HG02852 (cell line): Measurements from ENCODE around the gene FAM120B.
"Not testable (repeated sequence)": the region's sequence is repeated elsewhere in the genome, so short reads cannot be mapped to it uniquely, and the experiment has no call there.

Experiments
- ATAC-seq: cut with Tn5 transposase; IDR thresholded peaks from one replicate; pipeline ENCODE4 v1.9.1; 2021; ENCODE audit warnings: mild to moderate bottlenecking, moderate library complexity; ENCODE audit not compliant: unreplicated experiment

The FAM120B gene

DNA sequence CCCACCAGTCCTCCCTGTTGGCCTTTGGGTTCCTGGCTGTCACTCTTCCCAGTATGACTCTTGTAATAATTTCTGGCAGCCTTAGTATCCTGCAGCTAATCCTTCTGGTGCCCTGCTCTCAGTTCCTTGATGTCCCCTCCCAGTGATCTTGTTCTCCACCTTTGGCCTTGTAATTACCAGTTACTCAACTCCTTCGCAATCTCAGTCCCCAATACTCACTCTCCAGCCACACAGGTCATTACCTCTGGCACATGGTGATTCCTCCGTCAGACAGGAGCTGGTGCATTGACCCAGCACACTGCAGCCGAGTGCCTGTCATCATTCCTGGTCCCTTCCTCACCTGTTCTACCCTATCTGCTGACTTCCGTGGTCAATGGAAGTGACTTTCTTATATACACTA lies 101.4 kb downstream of the FAM120B start:
- ATAC-seq = no peak

DNA sequence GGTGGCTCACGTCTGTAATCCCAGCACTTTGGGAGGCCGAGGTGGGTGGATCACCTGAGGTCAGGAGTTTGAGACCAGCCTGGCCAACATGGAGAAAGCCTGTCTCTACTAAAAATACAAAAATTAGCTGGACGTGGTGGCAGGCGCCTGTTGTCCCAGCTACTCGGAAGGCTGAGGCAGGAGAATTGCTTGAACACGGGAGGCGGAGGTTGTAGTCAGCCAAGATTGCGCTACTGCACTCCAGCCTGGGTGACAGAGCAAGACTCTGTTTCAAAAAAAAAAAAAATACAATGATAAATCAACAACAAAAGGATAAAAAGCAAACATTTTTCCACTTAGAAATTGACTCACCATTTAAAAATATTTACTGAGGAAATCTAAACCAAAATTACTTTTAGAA lies 103.2 kb downstream of the FAM120B start:
- ATAC-seq = not testable (repeated sequence)

DNA sequence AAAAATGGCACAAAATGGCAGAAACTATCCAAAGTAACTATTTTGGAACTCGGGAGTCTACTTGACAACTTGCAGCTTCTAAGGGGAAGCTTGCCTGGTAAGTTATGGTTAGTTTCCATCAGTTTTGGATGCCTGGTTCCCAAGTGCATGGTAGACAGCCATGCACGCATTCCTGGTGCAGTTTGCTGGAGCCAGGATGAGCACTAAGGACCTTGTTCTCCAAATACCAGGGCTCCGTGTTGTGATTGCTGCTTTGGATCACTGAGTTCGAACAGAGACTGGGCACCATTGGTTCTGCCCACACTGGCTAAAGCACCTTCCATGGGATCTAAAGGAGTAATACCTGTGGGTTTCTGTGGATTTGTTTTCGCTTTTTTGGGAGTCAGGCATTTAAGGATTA lies 103.7 kb downstream of the FAM120B start:
- no peak for ATAC-seq

DNA sequence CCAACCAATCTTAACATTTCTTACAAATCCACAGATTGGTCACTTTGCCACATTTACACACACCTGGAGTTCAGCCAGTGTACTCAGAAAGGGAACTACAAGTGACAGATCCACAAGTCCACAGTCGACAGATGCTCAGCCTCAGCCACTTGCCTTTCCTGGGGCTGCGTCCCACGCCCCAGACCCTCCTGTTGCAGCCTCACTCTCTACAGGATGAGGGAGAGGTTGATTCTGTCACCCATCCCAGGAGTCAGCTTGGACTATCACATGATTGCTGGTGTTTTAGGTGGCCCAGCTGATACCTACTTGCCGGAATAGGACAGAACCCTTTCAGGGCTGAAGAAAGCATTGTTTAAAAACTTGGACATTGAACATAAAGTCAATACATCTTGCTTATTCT lies 108.8 kb downstream of the FAM120B start:
- no peak for ATAC-seq

DNA sequence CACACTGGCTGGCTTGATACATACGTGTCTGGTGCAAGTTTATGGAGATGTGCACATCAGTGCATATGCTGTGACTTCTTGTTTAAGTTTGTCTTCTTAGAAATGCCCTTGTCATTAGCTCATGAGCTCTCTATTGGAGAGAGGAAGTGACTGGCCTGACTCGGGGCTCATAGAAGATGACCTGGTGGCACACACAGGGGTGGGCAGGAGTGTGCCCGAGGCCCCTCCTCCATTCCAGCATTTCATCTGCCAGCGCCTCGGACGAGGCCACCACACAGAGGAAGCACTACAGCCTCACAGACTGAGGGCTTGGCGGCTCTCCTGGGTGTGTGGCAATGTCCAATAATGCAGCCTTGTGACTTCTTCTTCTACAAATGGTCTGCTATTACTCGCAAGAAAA lies 109.7 kb downstream of the FAM120B start:
- no peak for ATAC-seq

DNA sequence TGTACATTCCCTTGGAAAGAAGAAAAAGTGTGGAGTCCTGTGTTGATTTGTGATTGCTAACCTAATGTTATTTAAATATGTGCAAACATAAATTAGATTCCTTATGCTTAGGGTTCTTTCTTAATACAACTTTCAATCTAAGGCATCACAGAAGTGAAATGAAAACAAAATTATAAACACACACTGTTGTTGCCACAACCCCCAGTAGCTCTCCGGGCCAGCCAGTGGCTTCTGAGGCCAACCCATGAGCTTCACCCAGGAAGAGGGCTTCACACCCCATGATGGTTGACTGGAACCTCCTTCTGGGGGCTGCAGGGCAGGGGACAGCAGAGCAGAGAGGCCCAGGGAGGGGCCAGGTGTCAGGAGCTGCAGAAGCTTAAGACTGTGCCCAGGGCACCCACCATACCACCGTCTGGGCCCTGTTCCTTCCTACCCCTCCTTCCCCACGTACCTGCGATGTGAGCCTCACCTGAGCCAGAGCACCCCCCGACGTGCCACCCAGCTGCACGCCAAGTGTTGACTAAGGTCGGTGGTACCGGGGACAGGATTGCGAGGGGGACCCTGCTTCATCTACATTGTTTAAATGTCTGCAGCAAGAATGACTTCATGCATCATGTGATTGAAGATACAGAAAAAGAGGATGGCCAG lies 110.5 kb downstream of the FAM120B start:
- no peak for ATAC-seq

DNA sequence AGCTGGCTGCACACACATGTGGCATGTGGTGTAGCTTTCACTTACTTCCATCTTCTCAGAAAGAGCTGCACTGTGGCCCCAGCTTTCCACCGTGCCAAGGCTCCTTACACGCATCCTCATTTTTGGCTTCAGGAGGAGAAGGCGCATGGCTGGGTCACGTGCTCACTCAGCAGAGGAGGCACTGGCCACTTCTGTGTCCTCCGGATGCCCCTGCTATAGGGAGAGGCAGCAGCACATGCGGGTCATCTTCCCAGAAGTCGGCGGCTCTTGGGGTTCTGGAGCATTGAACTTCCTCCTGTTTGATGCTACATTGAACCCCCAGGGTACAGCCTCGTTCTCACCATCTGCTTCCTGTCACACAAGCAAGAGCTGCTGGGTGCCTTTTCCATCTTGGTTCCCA lies 111.3 kb downstream of the FAM120B start:
- no peak for ATAC-seq

DNA sequence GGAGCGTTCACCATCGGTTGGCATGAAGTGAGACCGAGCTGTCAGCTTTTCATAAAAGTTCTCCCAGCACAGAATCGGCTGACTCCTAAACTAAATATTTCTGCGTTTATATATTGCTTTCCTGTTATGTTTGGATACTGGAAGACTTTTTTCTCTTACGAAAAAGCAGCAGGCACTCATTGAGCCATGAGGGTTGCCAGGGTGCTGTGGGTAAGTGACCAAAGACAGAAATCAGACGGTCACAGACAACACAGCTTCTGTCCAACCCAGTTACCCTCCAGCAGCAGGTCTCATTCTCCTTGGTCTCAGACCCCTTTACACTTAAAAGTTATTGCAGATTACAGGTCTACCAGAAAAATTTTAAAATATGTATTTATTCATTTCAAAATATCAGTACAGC lies 113.7 kb downstream of the FAM120B start:
- ATAC-seq = no peak

DNA sequence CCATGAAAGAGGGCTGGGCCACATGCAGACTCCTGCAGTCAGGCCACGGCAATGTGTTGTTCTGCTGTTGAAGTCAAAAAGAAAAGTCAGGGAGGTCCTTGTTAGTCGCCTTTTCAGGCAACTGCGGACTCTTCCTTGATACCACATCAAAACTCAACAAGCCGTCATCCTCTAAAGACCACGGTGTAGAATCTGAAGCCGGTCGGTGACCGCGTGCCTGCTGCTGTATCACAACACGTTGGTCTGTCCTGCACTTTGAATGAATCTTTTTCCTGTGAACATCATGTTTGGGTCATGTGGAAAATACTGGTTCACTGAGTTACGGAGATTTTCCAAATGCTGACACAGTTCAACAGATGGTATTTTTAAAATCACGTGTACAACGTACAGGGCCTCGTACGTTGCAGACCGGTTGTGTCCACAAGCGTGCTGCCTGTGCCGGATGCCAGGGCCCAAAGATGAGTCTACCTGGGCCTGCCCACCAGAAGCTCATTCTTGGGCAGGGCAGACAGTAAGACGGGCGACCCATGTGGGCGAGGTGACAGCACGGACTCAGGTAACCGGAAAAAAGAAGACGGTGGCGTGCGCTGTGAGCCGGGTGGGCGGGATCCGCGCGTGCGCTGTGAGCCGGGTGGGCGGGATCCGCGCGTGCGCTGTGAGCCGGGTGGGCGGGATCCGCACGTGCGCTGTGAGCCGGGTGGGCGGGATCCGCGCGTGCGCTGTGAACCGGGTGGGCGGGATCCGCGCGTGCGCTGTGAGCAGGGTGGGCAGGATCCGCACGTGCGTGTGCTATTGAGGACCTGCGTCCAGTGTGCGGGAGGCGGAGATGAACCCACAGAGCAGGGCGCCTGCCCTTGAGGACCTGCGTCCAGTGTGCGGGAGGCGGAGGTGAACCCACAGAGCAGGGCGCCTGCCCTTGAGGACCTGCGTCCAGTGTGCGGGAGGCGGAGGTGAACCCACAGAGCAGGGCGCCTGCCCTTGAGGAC lies 114.5 kb downstream of the FAM120B start:
- ATAC-seq = no peak

DNA sequence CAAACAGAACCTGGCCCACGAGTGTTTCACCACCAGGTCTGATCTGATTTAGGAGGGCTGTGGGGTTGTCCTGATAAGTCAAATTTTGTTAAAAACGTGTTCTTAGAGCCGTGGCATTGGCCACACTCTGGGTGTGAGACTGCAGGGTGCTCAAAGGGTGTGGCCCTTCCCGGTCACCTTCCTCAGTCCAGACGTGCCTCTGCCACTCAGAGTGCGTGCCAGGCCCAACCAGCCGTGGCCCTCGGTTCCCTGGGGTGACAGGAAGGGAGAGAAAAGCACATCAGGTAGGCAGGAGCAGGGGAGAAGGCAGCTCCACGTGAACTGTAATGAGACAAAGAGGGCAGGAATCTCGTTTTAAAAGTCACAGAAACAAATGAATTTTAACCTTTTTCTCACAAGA lies 115.4 kb downstream of the FAM120B start:
- no peak for ATAC-seq

DNA sequence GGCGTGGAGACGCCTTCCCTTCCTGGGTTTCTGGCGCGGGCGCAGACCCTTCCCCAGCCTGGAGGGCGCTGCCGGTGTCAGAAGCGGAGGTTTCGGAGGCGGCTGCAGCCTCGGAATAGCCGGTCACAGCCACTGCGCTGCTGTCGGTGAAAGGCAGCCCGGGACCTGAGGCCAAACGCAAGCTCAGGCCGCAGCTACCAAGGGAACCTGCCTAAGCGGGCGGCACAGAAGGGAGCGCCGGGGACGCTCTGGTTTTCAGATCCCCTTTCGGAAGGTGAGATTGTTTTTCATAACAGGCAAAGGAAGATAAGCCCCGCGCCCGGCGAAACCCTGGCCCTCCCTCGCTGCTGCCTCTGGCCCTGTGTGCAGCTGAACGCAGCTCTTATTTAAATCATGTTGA lies 116.5 kb downstream of the FAM120B start:
- no peak for ATAC-seq

DNA sequence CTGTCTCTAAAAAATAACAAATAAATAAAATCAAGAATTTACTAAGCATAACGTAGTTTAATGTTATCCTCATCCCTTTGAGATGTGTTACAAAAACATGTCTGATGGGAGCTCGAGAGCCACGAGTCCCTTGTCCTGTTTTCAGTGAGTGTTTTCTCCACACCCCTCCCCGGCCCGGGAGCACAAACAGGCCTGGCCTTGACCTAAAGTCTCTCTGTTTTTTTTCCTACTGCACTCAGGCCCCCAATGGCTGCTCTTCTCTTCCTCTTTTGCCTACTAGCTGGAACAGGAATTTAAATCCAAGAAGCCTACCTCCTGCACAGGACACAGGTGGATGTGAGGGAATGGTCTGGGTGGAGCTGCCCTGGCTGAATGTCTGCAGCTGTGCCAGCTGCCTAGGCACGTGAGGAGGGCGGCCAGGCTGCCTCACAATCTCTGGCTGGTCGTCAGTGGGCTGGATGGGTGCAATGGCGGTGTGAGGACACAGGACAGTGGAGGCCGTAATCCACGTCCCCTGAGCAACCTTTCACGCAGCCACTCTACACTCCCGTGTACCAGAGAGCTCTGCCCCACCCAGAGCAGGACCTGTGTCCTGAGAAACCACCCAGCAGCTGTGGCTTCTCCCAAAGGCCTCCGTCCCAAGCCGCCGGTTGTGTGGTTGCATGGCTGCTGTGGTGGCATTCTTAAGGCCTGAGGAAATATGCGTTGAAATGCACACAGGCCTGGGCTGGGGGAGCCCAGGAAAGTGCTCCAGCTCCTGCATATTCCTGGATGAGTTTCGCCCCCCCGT lies 117.5 kb downstream of the FAM120B start:
- no peak for ATAC-seq

DNA sequence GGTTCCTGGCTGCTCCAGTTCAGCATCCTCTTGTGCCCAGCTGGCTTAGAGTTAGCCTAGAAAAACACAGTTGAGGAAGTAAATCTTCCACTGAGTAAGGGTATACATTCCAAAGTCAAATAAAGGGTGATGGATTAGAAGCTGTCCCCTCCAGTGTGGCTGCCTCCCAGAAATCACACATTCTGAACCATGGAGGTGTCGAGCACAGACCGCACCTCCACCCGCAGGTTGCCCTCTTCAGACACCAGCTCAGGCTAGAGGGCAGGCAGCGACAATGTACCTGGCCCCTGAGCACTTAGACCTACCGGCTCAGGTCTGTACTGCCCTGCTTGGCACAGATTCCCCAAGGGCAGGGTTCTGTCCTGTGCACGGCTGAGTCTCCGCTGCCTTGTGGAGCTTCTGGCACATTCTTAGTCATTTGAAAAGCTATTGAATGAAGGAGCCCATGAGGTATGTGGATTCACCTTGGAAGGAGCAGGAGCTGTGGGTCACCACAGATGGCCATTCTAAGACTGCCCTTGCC lies 118.1 kb downstream of the FAM120B start:
- no peak for ATAC-seq

DNA sequence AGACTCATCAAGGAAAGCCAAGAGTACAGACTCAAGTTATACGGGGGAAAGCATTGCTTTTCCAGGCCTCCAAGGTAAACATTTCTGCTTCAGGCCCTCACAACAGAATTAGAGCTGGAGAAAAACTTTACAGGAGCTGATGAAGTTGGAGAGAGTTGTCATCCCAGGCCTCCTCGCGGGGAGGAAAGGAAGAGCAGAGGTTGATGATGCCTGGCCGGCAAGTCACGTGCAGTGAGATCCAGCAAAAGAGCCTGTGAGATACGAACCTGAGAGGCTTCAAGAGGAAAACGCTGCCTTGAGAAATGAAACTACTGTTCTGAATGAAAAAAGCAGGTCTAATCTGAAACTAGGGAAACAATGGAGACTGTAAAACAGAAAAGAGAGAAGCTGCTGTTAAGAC lies 122.9 kb downstream of the FAM120B start:
- no peak for ATAC-seq

DNA sequence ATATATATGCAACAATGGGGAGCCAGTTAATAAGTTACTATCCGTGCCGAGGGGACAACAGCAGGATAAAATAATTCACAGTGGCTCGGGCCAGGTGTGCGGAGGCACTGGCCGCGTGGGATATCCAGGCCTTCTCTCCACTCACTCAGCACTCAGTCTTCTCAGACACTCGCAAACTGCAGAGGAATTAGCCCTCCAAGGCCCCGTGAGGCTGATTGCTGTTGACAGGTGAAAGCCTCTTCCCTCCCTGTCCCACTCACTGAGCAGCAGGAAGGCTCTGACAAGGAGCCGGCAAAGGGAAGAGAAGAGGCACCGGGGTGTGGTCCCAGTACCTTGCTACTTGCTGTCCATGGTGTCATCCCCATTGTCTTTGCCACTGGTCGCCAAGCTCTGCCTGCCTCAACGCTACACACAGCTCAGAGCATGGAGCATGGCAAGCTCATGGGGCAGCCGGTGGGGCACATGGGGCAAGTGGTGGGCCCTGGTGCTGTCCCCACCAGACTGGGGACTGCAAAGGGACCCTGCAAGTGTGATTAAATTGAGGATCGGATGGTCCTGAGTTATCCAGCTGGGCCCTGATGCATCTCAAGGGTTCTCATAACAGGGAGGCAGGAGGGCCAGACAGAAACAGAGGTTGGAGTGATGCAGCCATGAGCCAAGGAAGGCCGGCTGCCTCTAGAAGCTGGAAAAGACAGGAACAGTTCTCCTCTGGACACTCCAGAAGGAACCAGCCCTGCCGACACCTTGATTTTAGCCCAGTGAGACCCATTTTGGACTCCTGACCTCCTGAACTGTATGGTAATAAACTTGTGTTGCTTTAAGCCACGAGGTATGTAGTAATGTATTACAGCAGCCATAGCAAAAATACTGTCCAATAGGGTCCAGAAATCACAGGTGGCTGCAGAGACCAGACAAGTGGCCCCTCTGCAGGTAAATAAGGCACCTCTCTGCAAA lies 126.9 kb downstream of the FAM120B start:
- ATAC-seq = no peak

DNA sequence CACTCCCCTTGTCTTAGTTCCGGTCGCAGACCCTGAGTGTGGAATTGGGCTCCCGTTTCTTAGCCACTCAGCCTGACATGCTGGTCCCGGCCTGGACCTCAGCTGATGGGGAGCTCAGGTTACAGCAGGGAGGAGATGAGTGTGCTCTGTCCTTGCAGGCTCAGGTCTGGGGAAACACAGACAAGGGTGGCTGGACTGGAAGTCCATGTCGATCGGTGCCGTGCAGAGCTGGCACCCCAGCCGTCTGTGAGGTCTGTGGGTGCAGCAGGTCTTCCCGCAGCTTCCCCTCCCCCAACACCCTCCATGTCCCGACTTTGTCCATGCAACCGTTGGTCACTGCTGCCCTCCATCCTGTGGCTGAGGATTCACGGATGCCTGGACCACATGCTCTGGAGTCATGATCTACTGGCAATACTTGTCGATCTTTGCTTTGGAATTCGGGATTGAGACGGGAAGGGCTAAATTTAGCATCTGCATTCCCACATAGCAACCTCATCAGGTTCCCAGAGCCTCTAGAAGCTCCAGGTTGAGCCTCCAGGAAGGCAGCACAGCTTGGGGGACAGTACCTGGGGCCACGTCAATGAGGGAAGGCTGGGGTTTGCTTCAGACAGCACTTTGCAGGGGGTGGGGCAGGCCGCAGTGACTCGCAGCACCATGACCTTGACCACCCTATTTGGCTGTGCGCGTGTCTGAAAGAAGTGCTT lies 127.7 kb downstream of the FAM120B start:
- no peak for ATAC-seq

DNA sequence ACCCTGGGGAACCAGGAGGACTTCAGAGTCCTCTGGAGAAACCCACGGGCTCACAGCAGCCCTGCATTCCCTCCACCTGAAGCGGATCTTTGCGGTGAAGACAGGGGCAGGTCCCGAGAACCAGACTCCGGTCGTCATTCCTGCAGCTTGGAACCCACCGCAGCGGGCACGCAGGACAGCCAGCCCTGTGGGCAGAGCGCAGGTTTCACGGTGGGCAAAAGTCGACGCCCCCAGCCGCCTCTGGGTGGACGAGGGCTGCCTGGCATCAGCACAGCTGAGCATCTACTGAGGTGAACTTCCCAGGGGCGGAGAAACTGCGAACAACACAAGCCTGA lies 128.2 kb downstream of the FAM120B start:
- no peak for ATAC-seq

DNA sequence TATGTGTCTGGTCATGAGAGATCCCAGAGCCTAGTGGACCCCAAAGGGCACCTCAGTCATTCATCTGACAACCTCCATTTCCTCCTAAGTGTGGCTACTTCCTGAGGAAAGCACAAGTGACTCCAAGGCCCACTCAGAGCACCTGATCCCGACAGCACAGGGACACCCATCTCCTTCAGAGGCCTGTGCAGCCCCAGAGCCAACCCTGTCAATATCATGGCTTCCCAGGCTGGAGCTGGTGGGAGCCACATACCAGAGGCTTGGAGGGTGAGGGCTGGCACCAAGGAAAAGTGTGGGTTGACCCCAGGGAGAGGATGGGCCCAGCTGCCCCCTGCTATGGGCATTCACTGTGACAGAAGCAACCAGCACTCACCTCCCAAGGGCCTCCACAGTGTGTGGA lies 129.2 kb downstream of the FAM120B start:
- ATAC-seq = no peak

DNA sequence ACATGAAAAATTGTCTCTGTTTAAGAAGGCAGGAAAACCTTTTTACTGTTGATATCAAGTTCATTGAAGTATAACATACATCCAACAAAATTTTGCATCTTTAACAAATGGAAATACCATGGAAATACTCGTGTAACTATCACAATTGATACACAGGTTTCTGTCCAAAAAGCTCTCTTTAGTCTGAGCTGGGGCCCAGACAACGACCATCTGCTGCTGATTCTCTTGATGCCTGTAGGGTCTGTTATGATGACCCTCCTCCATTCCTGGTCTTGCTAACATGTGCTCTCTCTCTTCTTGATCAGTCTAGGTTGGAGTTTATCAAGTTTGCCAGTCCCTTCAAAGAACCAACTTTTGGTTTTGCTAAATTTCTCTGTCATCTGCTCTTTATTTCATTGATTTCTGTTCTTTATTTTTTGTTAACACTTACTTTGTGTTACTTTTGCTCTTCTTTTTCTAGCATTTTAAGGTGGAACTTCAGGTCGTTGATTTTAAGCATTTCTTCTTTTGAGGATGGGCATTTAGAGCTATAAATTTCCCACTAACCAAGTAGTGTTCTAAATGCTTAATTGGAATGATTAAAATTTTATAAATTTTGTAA lies 129.8 kb downstream of the FAM120B start:
- no peak for ATAC-seq
